ENCODE data around the gene XPO6. TPM values are rescaled to one million over a fixed set of nuclear protein-coding genes. Genes with fewer than 3 reads are reported as not detected.

XPO6 gene
- total RNA-seq, 1 donor: 102 TPM

DNA sequence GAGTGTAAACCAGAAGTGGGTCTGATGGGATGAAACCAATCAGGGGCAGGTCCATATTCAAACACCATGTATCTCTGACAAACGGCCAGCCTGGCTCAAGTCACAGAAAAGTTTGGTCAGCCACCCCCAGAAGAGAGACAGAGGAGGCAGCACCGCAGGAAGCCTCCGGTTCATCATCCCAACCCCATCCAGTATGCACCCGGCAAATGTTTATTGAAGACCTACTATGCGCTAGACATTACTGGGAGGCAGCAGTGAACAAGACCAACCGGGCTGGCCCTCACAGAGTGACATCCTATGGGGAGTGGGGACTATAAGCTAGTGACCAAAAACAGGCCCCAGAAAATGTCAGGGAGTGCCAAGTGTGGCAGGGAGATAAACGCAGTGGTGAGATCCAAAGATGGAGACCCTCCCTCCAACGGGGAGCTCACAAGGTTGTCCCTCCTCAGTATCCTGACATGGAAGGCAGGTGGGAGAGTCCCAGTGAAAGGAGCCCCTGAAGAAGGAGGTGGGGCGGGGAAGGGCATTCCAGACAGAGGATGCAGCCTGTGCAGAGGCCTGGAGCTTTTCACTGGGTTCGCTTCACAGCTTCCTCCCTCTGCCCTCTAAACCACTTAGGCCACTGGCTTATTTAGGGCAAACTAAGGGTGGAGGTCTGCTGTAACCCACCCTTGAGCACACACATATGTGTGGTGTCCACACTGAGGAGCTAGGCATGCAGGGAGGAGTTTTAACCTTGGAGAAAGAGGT, 150.2 kb downstream of the XPO6 start:
- no peaks in the 10 kb centered on the region for H3K36me3 ChIP-seq (ENCODE audit: insufficient read depth, low read length)
- no peak overlapping the region for H2AFZ ChIP-seq (ENCODE audit: low read length)
- no peak overlapping the region for H3K4me2 ChIP-seq (ENCODE audit: insufficient read depth, low read length)
- peak; percentile 80 for DNase-seq (ENCODE audit: insufficient read length, low spot score, missing footprints)
- no peak overlapping the region for H3K4me3 ChIP-seq (ENCODE audit: insufficient read depth, low read length)
- no peaks in the 10 kb centered on the region for H3K9me3 ChIP-seq (ENCODE audit: low read depth, low read length)
- H3K79me2 ChIP-seq (ENCODE audit: insufficient read depth, low read length): no peaks in the 10 kb centered on the region
- no peaks in the 10 kb centered on the region for H3K4me1 ChIP-seq (ENCODE audit: insufficient read depth, low read length)
- TF ChIP-seq, protein P1, sequence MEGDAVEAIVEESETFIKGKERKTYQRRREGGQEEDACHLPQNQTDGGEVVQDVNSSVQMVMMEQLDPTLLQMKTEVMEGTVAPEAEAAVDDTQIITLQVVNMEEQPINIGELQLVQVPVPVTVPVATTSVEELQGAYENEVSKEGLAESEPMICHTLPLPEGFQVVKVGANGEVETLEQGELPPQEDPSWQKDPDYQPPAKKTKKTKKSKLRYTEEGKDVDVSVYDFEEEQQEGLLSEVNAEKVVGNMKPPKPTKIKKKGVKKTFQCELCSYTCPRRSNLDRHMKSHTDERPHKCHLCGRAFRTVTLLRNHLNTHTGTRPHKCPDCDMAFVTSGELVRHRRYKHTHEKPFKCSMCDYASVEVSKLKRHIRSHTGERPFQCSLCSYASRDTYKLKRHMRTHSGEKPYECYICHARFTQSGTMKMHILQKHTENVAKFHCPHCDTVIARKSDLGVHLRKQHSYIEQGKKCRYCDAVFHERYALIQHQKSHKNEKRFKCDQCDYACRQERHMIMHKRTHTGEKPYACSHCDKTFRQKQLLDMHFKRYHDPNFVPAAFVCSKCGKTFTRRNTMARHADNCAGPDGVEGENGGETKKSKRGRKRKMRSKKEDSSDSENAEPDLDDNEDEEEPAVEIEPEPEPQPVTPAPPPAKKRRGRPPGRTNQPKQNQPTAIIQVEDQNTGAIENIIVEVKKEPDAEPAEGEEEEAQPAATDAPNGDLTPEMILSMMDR (IDR thresholded peaks at IDR 0.05; ENCODE audit: extremely low read depth, low read depth, low read length): no peak
- no peak overlapping the region for H3K27ac ChIP-seq (ENCODE audit: low read depth, low read length)
- no peaks in the 10 kb centered on the region for H4K20me1 ChIP-seq (ENCODE audit: insufficient read depth, low read length)
- peaks cover 72% of the 10 kb centered on the region for H3K27me3 ChIP-seq (ENCODE audit: insufficient read depth, low read length)

DNA sequence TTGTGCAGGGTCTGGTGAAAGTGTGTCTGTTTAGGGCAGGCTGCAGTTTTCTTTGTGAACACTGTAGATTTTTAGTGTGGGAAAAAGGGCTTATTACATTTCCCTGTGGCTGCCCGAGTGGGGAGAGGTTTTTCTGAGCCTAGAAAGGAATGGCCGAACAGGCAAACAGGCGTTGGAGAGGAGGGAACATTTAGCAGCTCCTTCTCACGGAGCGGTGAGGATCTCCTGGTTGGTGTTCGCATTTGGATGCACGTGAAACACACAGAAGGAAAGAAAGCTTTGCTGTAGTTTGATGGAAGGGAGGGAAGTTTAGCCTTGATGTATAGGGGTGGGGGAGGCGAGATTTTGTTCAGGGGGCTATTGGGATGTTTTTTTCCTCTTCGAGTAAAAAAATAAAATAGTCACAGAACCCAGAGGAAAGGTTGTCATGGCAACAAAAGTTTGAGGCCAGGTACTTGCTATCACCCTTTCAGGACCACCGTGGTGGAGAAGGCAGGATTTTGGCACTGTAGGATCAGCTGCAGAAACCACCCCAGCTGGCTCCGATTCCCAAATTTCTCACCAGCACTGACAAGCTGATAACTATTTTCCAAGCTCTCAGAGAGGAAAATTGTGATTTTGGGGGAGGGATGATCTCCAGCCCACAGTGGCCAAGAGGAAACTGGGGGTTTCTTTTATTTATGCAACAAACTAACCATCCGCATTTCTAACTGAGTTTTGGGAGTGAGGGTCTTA, 151.8 kb downstream of the XPO6 start:
- Histone ChIP-seq H3K4me1 (ENCODE audit: insufficient read depth, low read length) (no peaks in the 10 kb centered on the region), H3K36me3 (ENCODE audit: insufficient read depth, low read length) (no peaks in the 10 kb centered on the region), H3K79me2 (ENCODE audit: insufficient read depth, low read length) (no peaks in the 10 kb centered on the region), H3K4me3 (ENCODE audit: insufficient read depth, low read length) (no peak overlapping the region), H3K9me3 (ENCODE audit: low read depth, low read length) (no peaks in the 10 kb centered on the region), H3K4me2 (ENCODE audit: insufficient read depth, low read length) (no peak overlapping the region), H2AFZ (ENCODE audit: low read length) (no peak overlapping the region), H3K27me3 (ENCODE audit: insufficient read depth, low read length) (peaks cover 59% of the 10 kb centered on the region), H4K20me1 (ENCODE audit: insufficient read depth, low read length) (no peaks in the 10 kb centered on the region), H3K27ac (ENCODE audit: low read depth, low read length) (no peak overlapping the region)
- TF ChIP-seq, protein P1 (IDR thresholded peaks at IDR 0.05; ENCODE audit: extremely low read depth, low read depth, low read length): no peak
- peak; percentile 62 for DNase-seq (ENCODE audit: insufficient read length, low spot score, missing footprints)

DNA sequence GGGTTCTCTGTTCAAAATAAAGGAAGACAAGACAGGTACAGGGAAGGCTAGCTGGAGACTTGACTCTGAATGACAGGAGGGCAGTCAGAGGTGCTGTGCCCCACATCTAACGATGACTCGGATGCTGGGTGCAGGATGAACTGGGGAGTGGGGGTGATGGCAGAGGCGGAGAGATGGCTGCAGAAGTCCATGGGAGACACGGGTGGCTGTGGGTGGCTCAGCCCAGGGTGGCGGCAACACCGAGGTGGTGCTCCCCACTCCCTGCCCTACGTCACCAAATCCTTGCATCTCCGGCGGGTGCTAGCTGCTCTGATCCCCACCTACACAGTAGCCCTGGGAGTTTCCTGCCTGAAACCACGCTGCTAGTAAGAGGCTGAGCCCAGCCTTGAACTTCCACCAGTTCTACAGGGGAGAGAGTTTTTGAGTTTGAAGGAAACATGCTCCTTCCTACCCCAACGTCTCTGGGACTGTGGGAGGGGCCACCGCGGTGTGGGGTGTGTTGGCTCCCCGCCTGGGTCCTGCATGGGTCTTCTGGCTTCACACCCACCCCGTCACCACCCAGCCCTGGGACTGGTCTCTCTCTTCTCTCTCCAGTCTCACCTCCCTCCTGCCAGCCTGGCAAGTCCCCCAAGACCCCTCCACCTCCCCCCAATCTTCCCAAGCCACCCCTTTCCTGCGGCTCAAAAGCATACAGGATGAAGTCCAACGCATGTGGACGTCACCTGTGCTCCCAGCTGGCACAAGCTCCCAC, 152.8 kb downstream of the XPO6 start:
- no peak overlapping the region for H3K4me3 ChIP-seq (ENCODE audit: insufficient read depth, low read length)
- no peak overlapping the region for H2AFZ ChIP-seq (ENCODE audit: low read length)
- TF ChIP-seq, protein P1 (IDR thresholded peaks at IDR 0.05; ENCODE audit: extremely low read depth, low read depth, low read length): no peak
- H3K9me3 ChIP-seq (ENCODE audit: low read depth, low read length): no peaks in the 10 kb centered on the region
- H3K36me3 ChIP-seq (ENCODE audit: insufficient read depth, low read length): no peaks in the 10 kb centered on the region
- no peak overlapping the region for H3K4me2 ChIP-seq (ENCODE audit: insufficient read depth, low read length)
- DNase-seq (ENCODE audit: insufficient read length, low spot score, missing footprints): peak; percentile 83
- no peak overlapping the region for H3K27ac ChIP-seq (ENCODE audit: low read depth, low read length)
- peaks cover 49% of the 10 kb centered on the region for H3K27me3 ChIP-seq (ENCODE audit: insufficient read depth, low read length)
- H3K4me1 ChIP-seq (ENCODE audit: insufficient read depth, low read length): no peaks in the 10 kb centered on the region
- no peaks in the 10 kb centered on the region for H4K20me1 ChIP-seq (ENCODE audit: insufficient read depth, low read length)
- H3K79me2 ChIP-seq (ENCODE audit: insufficient read depth, low read length): no peaks in the 10 kb centered on the region

All from osteoblast (primary cell).